Measurements from ENCODE around the gene SELENOM.

DNA sequence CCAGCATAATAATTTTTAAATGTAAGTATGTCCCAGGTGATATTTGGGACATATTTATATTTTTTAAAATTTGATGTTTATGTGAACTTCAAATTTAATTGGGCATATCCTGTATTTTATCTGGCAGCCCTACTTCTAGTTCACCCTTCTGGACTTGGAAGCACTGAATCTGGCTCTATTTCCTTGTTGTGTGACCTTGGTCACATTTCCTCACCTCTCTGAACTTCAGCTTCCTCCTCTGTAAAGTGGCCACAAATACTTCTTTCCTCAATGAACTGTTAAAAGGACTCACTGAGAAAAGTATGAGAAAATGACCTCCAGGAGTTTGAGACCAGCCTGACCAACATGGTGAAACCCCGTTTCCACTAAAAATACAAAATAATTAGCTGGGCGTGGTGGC lies 44.5 kb upstream of the SELENOM start:
- TF ChIP-seq POLR2A (IDR thresholded peaks at IDR 0.05; ENCODE audit: low read depth, low read length) = no peak
- TF ChIP-seq TAF1 (IDR thresholded peaks at IDR 0.05; ENCODE audit: low read depth, low read length) = no peak
- TF ChIP-seq PAX5 (IDR thresholded peaks at IDR 0.05; ENCODE audit: insufficient read depth, low read length, severe bottlenecking) = no peak
- TF ChIP-seq POLR2AphosphoS5 (IDR thresholded peaks at IDR 0.05; ENCODE audit: low read depth, low read length) = no peak
